DOHH2 (cell line): ENCODE results near the gene SHB.

ENCODE experiments used
- H3F3A ChIP-seq: fragments of 200-600 bp; sonication (generic), shearing (Covaris generic); 2 replicates; pipeline ENCODE4 v1.6.0; 2016; ENCODE audit warnings: antibody characterized with exemption, mild to moderate bottlenecking; ENCODE audit not compliant: control insufficient read depth, insufficient read depth
- H3K27ac ChIP-seq: fragments of 200-600 bp; sonication (generic); 2 replicates; pipeline ENCODE4 v1.5.1; 2014; ENCODE audit warnings: low read depth, mild to moderate bottlenecking, low read length, moderate library complexity
- H3K27me3 ChIP-seq: fragments of 200-600 bp; sonication (generic); 2 replicates; pipeline ENCODE4 v1.6.1; 2014; ENCODE audit warnings: mild to moderate bottlenecking, low read length, mixed read lengths; ENCODE audit not compliant: control insufficient read depth
- H3K36me3 ChIP-seq: fragments of 200-600 bp; sonication (generic); 2 replicates; pipeline ENCODE4 v1.6.1; 2014; ENCODE audit warnings: mild to moderate bottlenecking, low read length, moderate library complexity, mixed read lengths; ENCODE audit not compliant: control insufficient read depth
- H3K4me1 ChIP-seq: fragments of 200-600 bp; sonication (generic); 2 replicates; pipeline ENCODE4 v1.6.1; 2014; ENCODE audit warnings: mild to moderate bottlenecking, low read length, mixed read lengths; ENCODE audit not compliant: control insufficient read depth
- H3K4me2 ChIP-seq: fragments of 200-600 bp; sonication (generic); 2 replicates; pipeline ENCODE4 v1.6.0; 2014; ENCODE audit warnings: mild to moderate bottlenecking, low read length, moderate library complexity
- H3K4me3 ChIP-seq: fragments of 200-600 bp; sonication (generic); 2 replicates; pipeline ENCODE4 v1.5.1; 2014; ENCODE audit warnings: mild to moderate bottlenecking, low read length, mixed read lengths
- H3K79me2 ChIP-seq: fragments of 200-600 bp; sonication (generic); 2 replicates; pipeline ENCODE4 v1.6.1; 2014; ENCODE audit warnings: mild to moderate bottlenecking, low read length, mixed read lengths; ENCODE audit not compliant: control insufficient read depth
- H3K9me2 ChIP-seq: fragments of 200-600 bp; sonication (generic); replicated peaks from 2 replicates; pipeline ENCODE4 v1.6.1; 2014; ENCODE audit warnings: mild to moderate bottlenecking, low read length, mixed read lengths; ENCODE audit not compliant: control insufficient read depth
- H3K9me3 ChIP-seq: fragments of 200-600 bp; sonication (generic); 2 replicates; pipeline ENCODE4 v1.6.1; 2014; ENCODE audit warnings: antibody characterized with exemption, low read length, mixed read lengths; ENCODE audit not compliant: control insufficient read depth, insufficient read depth
- H4K20me1 ChIP-seq: fragments of 200-600 bp; sonication (generic); 2 replicates; pipeline ENCODE4 v1.6.0; 2014; ENCODE audit warnings: low read depth, mild to moderate bottlenecking, antibody characterized with exemption, low read length, moderate library complexity; ENCODE audit not compliant: control insufficient read depth, insufficient read depth
- EZH2phosphoT487 ChIP-seq: fragments of 200-600 bp; sonication (generic); IDR thresholded peaks from 2 replicates; pipeline ENCODE4 v1.6.1; 2017; ENCODE audit warnings: borderline replicate concordance, mild to moderate bottlenecking, antibody characterized with exemption, low read length, moderate library complexity, mixed read lengths
- TF ChIP-seq, protein P1 (sequence below): fragments of 200-600 bp; sonication (generic); IDR thresholded peaks from one replicate; pipeline ENCODE4 v1.5.1; 2014; ENCODE audit warnings: antibody characterized with exemption, mild to moderate bottlenecking, low read depth, low read length; ENCODE audit not compliant: poor library complexity, severe bottlenecking

Gene SHB

DNA sequence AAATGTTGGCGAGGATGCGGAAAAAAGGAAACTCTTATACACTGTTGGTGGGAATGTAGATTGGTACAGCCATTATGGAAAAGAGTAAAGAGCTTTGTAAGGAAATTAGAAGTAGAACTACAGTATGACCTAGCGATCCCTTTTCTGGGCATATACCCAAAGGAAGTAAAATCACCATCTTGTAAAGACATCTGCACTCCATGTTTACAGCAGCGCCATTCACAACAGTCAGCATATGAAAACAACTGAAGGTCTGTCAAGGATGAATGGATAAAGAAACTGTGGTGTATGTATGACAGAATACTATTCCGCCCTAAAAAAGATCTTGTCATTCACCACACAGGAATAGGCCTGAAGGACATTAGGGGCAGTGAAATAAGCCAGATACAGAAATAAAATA lies 137.4 kb downstream of the SHB start:
- no peaks in the 10 kb centered on the region for H3K4me1 ChIP-seq
- H4K20me1 ChIP-seq, result no peaks in the 10 kb centered on the region
- no peaks in the 10 kb centered on the region for H3K9me2 ChIP-seq
- H3K27me3 ChIP-seq, result no peaks in the 10 kb centered on the region
- H3F3A ChIP-seq, result no peaks in the 10 kb centered on the region
- H3K36me3 ChIP-seq, result no peaks in the 10 kb centered on the region
- H3K4me2 ChIP-seq, result no peak overlapping the region
- H3K79me2 ChIP-seq, result no peaks in the 10 kb centered on the region
- no peaks in the 10 kb centered on the region for H3K9me3 ChIP-seq
- no peak overlapping the region for H3K4me3 ChIP-seq
- TF ChIP-seq, protein P1, sequence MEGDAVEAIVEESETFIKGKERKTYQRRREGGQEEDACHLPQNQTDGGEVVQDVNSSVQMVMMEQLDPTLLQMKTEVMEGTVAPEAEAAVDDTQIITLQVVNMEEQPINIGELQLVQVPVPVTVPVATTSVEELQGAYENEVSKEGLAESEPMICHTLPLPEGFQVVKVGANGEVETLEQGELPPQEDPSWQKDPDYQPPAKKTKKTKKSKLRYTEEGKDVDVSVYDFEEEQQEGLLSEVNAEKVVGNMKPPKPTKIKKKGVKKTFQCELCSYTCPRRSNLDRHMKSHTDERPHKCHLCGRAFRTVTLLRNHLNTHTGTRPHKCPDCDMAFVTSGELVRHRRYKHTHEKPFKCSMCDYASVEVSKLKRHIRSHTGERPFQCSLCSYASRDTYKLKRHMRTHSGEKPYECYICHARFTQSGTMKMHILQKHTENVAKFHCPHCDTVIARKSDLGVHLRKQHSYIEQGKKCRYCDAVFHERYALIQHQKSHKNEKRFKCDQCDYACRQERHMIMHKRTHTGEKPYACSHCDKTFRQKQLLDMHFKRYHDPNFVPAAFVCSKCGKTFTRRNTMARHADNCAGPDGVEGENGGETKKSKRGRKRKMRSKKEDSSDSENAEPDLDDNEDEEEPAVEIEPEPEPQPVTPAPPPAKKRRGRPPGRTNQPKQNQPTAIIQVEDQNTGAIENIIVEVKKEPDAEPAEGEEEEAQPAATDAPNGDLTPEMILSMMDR, result no peak
- TF ChIP-seq EZH2phosphoT487, result no peak
- H3K27ac ChIP-seq, result no peak overlapping the region

DNA sequence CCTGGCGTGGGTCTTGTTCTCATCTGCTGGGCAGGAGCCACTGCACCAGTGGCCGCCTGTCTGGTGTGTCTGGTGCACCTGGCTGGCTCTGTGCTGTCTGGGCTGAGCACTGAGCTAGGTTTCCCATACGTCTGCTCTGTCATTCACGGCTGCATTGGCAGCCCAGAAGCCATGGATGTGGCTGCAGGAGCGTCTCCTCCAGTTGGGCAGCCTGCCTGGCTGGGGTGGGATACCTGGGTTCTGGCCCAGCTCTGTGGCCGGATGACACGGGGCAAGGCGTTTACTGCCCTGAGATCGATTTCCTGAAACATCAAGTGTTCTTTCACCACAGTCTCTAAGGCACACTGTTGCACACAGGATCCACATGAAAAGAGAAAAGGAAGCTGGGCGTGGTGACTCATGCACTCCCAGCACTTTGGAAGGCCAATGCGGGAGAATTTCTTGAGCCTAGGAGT lies 139.6 kb downstream of the SHB start:
- H3K4me3 ChIP-seq, result no peak overlapping the region
- H3K9me2 ChIP-seq, result no peaks in the 10 kb centered on the region
- H3K4me2 ChIP-seq, result no peak overlapping the region
- no peaks in the 10 kb centered on the region for H3K9me3 ChIP-seq
- H4K20me1 ChIP-seq, result no peaks in the 10 kb centered on the region
- no peaks in the 10 kb centered on the region for H3K27me3 ChIP-seq
- no peak for TF ChIP-seq EZH2phosphoT487
- TF ChIP-seq, protein P1, result no peak
- no peaks in the 10 kb centered on the region for H3K36me3 ChIP-seq
- H3K4me1 ChIP-seq, result no peaks in the 10 kb centered on the region
- H3K27ac ChIP-seq, result no peak overlapping the region
- H3F3A ChIP-seq, result no peaks in the 10 kb centered on the region
- no peaks in the 10 kb centered on the region for H3K79me2 ChIP-seq

DNA sequence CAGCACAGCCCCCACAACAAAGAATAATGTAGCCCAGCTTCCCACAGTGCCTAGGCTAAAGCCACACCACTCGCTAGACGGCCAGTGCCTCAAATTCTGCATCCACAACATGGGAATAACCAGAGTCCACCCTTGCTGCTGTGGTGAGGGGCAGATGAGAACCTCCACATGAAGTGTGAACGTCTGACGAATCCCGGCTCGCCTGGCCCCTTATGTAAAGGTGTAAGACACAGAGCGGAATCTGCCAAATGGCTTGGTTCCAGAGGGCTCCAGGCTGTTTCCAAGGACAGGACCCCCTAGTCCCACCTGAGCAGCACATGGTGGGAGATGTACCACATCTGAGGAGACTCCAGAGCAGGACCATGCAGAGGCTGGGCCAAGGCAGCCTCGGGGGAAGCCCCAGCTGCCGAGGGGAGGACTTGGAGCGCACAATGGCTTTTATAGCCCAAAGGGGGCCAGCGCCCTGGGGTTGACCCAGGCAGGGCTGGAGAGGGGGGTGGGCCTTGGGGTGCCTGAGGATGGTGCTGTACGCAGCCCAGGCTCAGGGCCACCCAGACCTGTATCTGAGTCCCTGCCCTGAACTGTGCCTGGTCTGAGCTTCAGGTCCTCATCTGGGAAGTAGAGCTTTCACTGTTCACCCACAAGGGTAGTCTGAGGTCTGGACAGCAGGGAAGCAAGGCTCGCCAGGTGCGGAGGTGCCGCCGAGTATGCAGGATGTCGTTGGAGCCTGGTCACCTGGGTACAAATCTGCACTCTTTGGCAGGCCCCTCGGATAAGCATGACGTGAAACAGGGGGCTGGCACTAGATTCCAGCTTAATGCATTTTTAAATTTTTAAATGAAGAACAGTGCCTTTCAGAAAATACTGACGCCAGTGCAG lies 140.2 kb downstream of the SHB start:
- Histone ChIP-seq H3K4me1 (no peaks in the 10 kb centered on the region), H3K4me3 (no peak overlapping the region), H3K36me3 (no peaks in the 10 kb centered on the region), H3K27ac (no peak overlapping the region), H3K9me3 (no peaks in the 10 kb centered on the region), H3K79me2 (no peaks in the 10 kb centered on the region), H4K20me1 (no peaks in the 10 kb centered on the region), H3F3A (no peaks in the 10 kb centered on the region), H3K9me2 (no peaks in the 10 kb centered on the region), H3K27me3 (no peaks in the 10 kb centered on the region), H3K4me2 (no peak overlapping the region)
- TF ChIP-seq, protein P1, result no peak
- no peak for TF ChIP-seq EZH2phosphoT487
